VCaP (cell line): Measurements from ENCODE around the gene C16orf54.
A peak's percentile ranks its signal among the peaks of the same experiment; 100 is the strongest.

Source experiments
- H3K27ac ChIP-seq: fragments of 450-650 bp; 2 replicates; pipeline ENCODE4 v1.5.1; 2017
- TF ChIP-seq, protein P1 (sequence below): fragments of 450-650 bp; conservative IDR thresholded peaks from 2 replicates; pipeline ENCODE4 v1.5.1; 2017; ENCODE audit warnings: mild to moderate bottlenecking, moderate library complexity

Gene C16orf54

DNA sequence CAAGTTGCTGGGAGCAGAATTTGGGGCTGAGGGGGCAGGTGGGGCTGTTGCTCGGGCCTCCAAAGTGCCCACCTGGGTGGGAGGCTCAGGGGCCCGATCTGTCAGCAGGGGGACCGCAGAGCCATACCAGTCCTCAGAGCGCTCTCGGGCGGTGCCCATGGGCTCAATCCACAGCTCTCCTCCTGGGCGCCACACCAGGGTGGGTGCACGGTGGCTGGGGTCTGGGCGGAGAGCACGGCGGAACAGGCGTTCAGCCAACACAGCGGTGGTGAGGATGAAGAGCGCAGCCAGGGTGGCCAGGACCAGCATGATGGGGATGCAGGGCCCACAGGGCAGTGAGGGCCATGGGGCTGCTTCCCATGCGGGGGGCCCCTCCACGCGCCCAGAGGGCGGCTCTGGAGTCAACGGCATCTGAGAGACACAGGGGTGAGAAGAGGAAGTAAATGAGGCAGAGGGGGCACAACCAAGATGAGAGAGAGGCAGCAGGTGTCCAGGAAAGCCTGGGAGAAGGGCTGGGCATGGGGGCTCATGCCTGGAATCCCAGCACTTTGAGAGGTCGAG lies 1.2 kb downstream of the C16orf54 start:
- TF ChIP-seq, protein P1, sequence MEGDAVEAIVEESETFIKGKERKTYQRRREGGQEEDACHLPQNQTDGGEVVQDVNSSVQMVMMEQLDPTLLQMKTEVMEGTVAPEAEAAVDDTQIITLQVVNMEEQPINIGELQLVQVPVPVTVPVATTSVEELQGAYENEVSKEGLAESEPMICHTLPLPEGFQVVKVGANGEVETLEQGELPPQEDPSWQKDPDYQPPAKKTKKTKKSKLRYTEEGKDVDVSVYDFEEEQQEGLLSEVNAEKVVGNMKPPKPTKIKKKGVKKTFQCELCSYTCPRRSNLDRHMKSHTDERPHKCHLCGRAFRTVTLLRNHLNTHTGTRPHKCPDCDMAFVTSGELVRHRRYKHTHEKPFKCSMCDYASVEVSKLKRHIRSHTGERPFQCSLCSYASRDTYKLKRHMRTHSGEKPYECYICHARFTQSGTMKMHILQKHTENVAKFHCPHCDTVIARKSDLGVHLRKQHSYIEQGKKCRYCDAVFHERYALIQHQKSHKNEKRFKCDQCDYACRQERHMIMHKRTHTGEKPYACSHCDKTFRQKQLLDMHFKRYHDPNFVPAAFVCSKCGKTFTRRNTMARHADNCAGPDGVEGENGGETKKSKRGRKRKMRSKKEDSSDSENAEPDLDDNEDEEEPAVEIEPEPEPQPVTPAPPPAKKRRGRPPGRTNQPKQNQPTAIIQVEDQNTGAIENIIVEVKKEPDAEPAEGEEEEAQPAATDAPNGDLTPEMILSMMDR: no peak
- H3K27ac ChIP-seq: peak overlapping the region; percentile 98

DNA sequence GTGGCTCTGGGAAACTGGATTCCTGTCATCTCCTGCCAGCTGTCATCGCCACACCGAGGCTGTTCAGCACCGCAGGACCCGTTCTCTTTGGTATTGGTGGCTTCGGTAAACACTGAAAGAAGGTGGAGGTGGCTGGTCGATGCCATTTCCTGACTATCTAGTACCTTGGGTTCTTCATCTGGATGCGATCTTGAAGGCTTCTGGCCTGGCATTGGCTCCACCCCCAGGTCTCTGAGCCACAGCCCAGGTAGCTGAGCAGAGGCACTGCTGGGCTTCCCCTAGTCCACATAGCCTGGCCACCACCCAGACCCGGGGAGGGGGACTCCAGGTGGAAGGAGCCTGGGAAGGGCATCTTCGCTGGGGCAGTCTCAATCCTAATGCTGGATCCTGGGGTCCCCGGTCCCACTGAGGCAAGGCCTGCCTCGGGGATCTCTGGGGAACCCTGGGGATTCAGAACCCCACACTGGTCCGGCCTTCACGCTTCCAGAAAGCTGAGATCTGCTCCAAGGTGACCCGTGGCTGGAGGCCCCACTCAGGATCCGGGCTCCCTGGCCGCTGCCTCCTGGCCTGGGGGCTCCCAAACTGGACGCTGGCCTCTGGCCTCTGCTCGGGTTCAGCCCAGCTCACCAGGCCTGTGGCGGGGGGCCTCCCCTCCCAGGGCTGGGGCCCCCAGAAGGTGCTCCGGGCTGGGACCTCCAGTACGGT lies 1.8 kb downstream of the C16orf54 start:
- TF ChIP-seq, protein P1: no peak
- H3K27ac ChIP-seq: peak overlapping the region; percentile 98

GRCh38 chr16:29743475-29743826 lies 2.3 kb downstream of the C16orf54 start:
- TF ChIP-seq, protein P1: no peak
- peak overlapping the region; percentile 98 for H3K27ac ChIP-seq

GRCh38 chr16:29742683-29743275 lies 3.0 kb downstream of the C16orf54 start:
- TF ChIP-seq, protein P1: no peak
- H3K27ac ChIP-seq: peak overlapping the region; percentile 98

DNA sequence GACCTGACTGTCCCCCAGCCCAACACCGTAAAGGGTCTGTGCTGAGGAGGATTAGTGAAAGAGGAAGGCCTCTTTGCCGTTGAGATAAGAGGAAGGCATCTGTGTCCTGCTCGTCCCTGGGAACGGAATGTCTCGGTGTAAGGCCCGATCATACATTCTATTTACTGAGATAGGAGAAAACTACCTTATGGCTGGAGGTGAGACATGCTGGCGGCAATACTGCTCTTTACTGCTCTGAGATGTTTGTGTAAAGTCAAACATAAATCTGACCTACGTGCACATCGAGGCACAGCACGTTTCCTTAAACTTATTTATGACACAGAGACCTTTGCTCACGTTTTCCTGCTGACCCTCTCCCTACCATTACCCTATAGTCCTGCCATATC lies 5.2 kb downstream of the C16orf54 start:
- H3K27ac ChIP-seq: peak overlapping the region; percentile 98

- H3K27ac ChIP-seq: peak overlapping the region; percentile 98
Observed at GRCh38 chr16:29739927-29740629, 5.7 kb downstream of the C16orf54 start.

- peak overlapping the region; percentile 98 for H3K27ac ChIP-seq
- TF ChIP-seq, protein P1: no peak
Observed at GRCh38 chr16:29738514-29738913, 7.3 kb downstream of the C16orf54 start.

- TF ChIP-seq, protein P1: no peak
- H3K27ac ChIP-seq: peak overlapping the region; percentile 98
Observed at GRCh38 chr16:29737713-29738112, 8.1 kb downstream of the C16orf54 start.
